ENCODE measurements around the gene SSRP1. TPM values are rescaled to one million over a fixed set of nuclear protein-coding genes. Genes with fewer than 3 reads are reported as not detected.

SSRP1 gene
- total and polyA plus RNA-seq, 2 donors (not counting 1 experiment from before 2014, with no cell fraction given) = 52.7 to 94.1 TPM

- Histone ChIP-seq H3K9ac (ENCODE audit: insufficient read depth, low read length) (no peak overlapping the region), H3K4me2 (ENCODE audit: extremely low read depth, insufficient read depth, low read length) (no peak overlapping the region), H3K4me1 (ENCODE audit: control insufficient read depth, extremely low read depth, insufficient read depth, low read length) (peaks cover 10% of the 10 kb centered on the region), H3K27ac (ENCODE audit: insufficient read depth, low read length) (no peak overlapping the region), H3K79me2 (ENCODE audit: control insufficient read depth, insufficient read depth, low read length) (no peaks in the 10 kb centered on the region), H3K9me3 (ENCODE audit: control insufficient read depth, insufficient read depth, low read depth, low read length) (no peaks in the 10 kb centered on the region), H3K4me3 (replicated peaks in 1 of 4; ENCODE audit: control extremely low read depth in 1 of 4, insufficient read depth in 1 of 4, low read depth in 3 of 4, low read length in 4 of 4) (no peak overlapping the region), H3K27me3 (ENCODE audit: control insufficient read depth, insufficient read depth, low read length) (no peaks in the 10 kb centered on the region), H4K20me1 (ENCODE audit: control insufficient read depth, extremely low read depth, insufficient read depth, low read length) (no peaks in the 10 kb centered on the region), H2AFZ (ENCODE audit: low read length) (no peak overlapping the region), H3K36me3 (ENCODE audit: control insufficient read depth, insufficient read depth, low read length) (peaks cover 8% of the 10 kb centered on the region)
- DNase-seq (ENCODE audit: low read depth in 2 of 2) = peak; percentile 57 to 87
- TF ChIP-seq CTCF (conservative IDR thresholded peaks at IDR 0.05 in 1 of 2, IDR thresholded peaks at IDR 0.05 in 1 of 2; ENCODE audit: low read depth in 1 of 2, low read length in 2 of 2) (no peak), EZH2 (IDR thresholded peaks at IDR 0.05; ENCODE audit: low read length, missing control alignments) (no peak)
Measured at GRCh38 chr11:57294225-57295131, 41.2 kb downstream of the SSRP1 start.

DNA sequence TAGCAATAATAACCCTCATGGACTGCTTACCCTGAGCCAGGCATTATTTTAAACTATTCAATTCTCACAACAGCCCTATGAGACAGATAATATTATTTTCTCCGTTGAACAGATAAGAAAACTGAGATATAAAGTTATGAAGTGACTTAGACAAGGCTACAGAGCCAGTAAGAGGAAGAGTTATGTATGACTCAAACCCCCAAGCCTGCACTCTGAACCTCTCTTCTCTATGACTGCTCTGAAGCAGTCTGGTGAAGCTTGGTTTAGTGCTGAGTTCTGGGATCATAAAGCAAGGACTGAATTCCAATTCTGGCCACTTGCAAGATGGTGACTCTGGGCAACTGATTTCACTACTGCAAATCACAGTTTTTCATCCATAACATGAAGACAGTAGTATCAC lies 45.4 kb downstream of the SSRP1 start:
- H3K79me2 ChIP-seq (ENCODE audit: control insufficient read depth, insufficient read depth, low read length) = no peaks in the 10 kb centered on the region
- H3K9ac ChIP-seq (ENCODE audit: insufficient read depth, low read length) = no peak overlapping the region
- no peak overlapping the region for H2AFZ ChIP-seq (ENCODE audit: low read length)
- H3K27ac ChIP-seq (ENCODE audit: insufficient read depth, low read length) = no peak overlapping the region
- peaks cover 20% of the 10 kb centered on the region for H3K4me1 ChIP-seq (ENCODE audit: control insufficient read depth, extremely low read depth, insufficient read depth, low read length)
- TF ChIP-seq CTCF (conservative IDR thresholded peaks at IDR 0.05 in 1 of 2, IDR thresholded peaks at IDR 0.05 in 1 of 2; ENCODE audit: low read depth in 1 of 2, low read length in 2 of 2) = no peak
- H4K20me1 ChIP-seq (ENCODE audit: control insufficient read depth, extremely low read depth, insufficient read depth, low read length) = no peaks in the 10 kb centered on the region
- no peak overlapping the region for H3K4me3 ChIP-seq (replicated peaks in 1 of 4; ENCODE audit: control extremely low read depth in 1 of 4, insufficient read depth in 1 of 4, low read depth in 3 of 4, low read length in 4 of 4)
- no peaks in the 10 kb centered on the region for H3K27me3 ChIP-seq (ENCODE audit: control insufficient read depth, insufficient read depth, low read length)
- H3K36me3 ChIP-seq (ENCODE audit: control insufficient read depth, insufficient read depth, low read length) = no peaks in the 10 kb centered on the region
- DNase-seq (ENCODE audit: low read depth in 2 of 2) = peak; percentile 40 to 83
- no peaks in the 10 kb centered on the region for H3K9me3 ChIP-seq (ENCODE audit: control insufficient read depth, insufficient read depth, low read depth, low read length)
- H3K4me2 ChIP-seq (ENCODE audit: extremely low read depth, insufficient read depth, low read length) = no peak overlapping the region

- no peak for TF ChIP-seq EZH2 (IDR thresholded peaks at IDR 0.05; ENCODE audit: low read length, missing control alignments)
- no peak for TF ChIP-seq CTCF (conservative IDR thresholded peaks at IDR 0.05 in 1 of 2, IDR thresholded peaks at IDR 0.05 in 1 of 2; ENCODE audit: low read depth in 1 of 2, low read length in 2 of 2)
- Histone ChIP-seq H3K4me1 (ENCODE audit: control insufficient read depth, extremely low read depth, insufficient read depth, low read length) (peaks cover 20% of the 10 kb centered on the region), H3K4me2 (ENCODE audit: extremely low read depth, insufficient read depth, low read length) (no peak overlapping the region)
Measured at GRCh38 chr11:57288771-57289579, 46.7 kb downstream of the SSRP1 start.

More at GRCh38 chr11:57288771-57289579, 46.7 kb downstream of the SSRP1 start:
- Histone ChIP-seq H3K36me3 (ENCODE audit: control insufficient read depth, insufficient read depth, low read length) (no peaks in the 10 kb centered on the region), H4K20me1 (ENCODE audit: control insufficient read depth, extremely low read depth, insufficient read depth, low read length) (no peaks in the 10 kb centered on the region), H3K27me3 (ENCODE audit: control insufficient read depth, insufficient read depth, low read length) (no peaks in the 10 kb centered on the region), H3K27ac (ENCODE audit: insufficient read depth, low read length) (peak overlapping the region; percentile 21), H3K9ac (ENCODE audit: insufficient read depth, low read length) (no peak overlapping the region), H3K4me3 (replicated peaks in 1 of 4; ENCODE audit: control extremely low read depth in 1 of 4, insufficient read depth in 1 of 4, low read depth in 3 of 4, low read length in 4 of 4) (no peak overlapping the region), H3K9me3 (ENCODE audit: control insufficient read depth, insufficient read depth, low read depth, low read length) (no peaks in the 10 kb centered on the region), H3K79me2 (ENCODE audit: control insufficient read depth, insufficient read depth, low read length) (no peaks in the 10 kb centered on the region), H2AFZ (ENCODE audit: low read length) (no peak overlapping the region)
- DNase-seq (ENCODE audit: low read depth in 2 of 2) = peak; percentile 62 to 93
